ENCODE measurements around the gene PLSCR1.

PLSCR1 gene

DNA sequence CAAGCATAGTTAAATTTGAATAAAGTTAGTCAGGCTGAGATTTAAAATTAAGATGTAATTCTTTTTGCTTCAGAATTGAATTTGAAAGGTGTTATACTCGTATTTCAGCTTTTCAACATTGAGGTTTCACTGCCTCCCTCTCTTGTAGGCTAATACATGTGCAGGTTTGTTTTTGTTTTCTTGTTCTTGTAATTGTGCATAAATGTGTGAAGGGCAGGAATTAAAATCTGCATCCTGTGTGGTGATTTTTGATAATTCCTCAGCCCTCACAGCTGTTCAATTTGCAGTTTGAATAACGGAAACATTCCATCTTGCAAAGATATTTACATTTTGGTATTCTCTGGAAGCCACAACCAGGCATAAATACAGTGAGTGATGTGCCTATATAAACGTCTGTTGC, 24.9 kb upstream of the PLSCR1 start:
- ATAC-seq = no peak
- TF ChIP-seq ISL1 (CRISPR knock-in tag; IDR thresholded peaks at IDR 0.05) = no peak
- TF ChIP-seq, protein P1, sequence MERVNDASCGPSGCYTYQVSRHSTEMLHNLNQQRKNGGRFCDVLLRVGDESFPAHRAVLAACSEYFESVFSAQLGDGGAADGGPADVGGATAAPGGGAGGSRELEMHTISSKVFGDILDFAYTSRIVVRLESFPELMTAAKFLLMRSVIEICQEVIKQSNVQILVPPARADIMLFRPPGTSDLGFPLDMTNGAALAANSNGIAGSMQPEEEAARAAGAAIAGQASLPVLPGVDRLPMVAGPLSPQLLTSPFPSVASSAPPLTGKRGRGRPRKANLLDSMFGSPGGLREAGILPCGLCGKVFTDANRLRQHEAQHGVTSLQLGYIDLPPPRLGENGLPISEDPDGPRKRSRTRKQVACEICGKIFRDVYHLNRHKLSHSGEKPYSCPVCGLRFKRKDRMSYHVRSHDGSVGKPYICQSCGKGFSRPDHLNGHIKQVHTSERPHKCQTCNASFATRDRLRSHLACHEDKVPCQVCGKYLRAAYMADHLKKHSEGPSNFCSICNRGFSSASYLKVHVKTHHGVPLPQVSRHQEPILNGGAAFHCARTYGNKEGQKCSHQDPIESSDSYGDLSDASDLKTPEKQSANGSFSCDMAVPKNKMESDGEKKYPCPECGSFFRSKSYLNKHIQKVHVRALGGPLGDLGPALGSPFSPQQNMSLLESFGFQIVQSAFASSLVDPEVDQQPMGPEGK (CRISPR knock-in tag; IDR thresholded peaks at IDR 0.05; ENCODE audit: borderline replicate concordance) = no peak
- TF ChIP-seq ESRRG (CRISPR knock-in tag; IDR thresholded peaks at IDR 0.05) = no peak
- no peak for TF ChIP-seq ZC3H10 (CRISPR knock-in tag; IDR thresholded peaks at IDR 0.05)
- no peak for TF ChIP-seq ZNF565 (CRISPR knock-in tag; conservative IDR thresholded peaks at IDR 0.05; ENCODE audit: low read depth)
- TF ChIP-seq, protein P2, sequence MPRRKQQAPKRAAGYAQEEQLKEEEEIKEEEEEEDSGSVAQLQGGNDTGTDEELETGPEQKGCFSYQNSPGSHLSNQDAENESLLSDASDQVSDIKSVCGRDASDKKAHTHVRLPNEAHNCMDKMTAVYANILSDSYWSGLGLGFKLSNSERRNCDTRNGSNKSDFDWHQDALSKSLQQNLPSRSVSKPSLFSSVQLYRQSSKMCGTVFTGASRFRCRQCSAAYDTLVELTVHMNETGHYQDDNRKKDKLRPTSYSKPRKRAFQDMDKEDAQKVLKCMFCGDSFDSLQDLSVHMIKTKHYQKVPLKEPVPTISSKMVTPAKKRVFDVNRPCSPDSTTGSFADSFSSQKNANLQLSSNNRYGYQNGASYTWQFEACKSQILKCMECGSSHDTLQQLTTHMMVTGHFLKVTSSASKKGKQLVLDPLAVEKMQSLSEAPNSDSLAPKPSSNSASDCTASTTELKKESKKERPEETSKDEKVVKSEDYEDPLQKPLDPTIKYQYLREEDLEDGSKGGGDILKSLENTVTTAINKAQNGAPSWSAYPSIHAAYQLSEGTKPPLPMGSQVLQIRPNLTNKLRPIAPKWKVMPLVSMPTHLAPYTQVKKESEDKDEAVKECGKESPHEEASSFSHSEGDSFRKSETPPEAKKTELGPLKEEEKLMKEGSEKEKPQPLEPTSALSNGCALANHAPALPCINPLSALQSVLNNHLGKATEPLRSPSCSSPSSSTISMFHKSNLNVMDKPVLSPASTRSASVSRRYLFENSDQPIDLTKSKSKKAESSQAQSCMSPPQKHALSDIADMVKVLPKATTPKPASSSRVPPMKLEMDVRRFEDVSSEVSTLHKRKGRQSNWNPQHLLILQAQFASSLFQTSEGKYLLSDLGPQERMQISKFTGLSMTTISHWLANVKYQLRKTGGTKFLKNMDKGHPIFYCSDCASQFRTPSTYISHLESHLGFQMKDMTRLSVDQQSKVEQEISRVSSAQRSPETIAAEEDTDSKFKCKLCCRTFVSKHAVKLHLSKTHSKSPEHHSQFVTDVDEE (CRISPR knock-in tag; IDR thresholded peaks at IDR 0.05) = no peak
- TF ChIP-seq ZFP3 (CRISPR knock-in tag; IDR thresholded peaks at IDR 0.05) = no peak
- no peak for TF ChIP-seq ZNF8 (CRISPR knock-in tag; IDR thresholded peaks at IDR 0.05)
- TF ChIP-seq GLIS3 (CRISPR knock-in tag; IDR thresholded peaks at IDR 0.05) = no peak
- TF ChIP-seq SNAI2 (CRISPR knock-in tag; IDR thresholded peaks at IDR 0.05) = no peak
- TF ChIP-seq, protein P3, sequence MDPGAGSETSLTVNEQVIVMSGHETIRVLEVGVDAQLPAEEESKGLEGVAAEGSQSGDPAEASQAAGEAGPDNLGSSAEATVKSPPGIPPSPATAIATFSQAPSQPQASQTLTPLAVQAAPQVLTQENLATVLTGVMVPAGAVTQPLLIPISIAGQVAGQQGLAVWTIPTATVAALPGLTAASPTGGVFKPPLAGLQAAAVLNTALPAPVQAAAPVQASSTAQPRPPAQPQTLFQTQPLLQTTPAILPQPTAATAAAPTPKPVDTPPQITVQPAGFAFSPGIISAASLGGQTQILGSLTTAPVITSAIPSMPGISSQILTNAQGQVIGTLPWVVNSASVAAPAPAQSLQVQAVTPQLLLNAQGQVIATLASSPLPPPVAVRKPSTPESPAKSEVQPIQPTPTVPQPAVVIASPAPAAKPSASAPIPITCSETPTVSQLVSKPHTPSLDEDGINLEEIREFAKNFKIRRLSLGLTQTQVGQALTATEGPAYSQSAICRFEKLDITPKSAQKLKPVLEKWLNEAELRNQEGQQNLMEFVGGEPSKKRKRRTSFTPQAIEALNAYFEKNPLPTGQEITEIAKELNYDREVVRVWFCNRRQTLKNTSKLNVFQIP (CRISPR knock-in tag; IDR thresholded peaks at IDR 0.05; ENCODE audit: borderline replicate concordance, low read depth) = no peak
- no peak for TF ChIP-seq CSDC2 (CRISPR knock-in tag; IDR thresholded peaks at IDR 0.05)
- TF ChIP-seq ZNF70 (CRISPR knock-in tag; IDR thresholded peaks at IDR 0.05) = no peak
- TF ChIP-seq OSR1 (CRISPR knock-in tag; IDR thresholded peaks at IDR 0.05) = no peak

DNA sequence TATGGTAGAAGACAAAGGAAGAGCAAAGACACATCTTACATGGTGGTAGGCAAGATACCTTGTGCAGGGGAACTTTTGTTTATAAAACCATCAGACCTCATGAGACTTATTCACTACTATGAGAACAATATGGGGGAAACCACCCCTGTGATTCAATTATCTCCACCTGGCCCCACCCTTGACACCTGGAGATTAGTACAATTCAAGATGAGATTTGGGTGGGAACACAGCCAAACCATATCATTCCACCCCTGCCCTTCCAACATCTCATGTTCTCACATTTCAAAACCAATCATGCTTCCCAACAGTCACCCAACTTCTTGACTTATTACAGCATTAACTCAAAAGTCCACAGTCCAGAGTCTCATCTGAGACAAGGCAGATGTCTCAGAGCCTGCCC, 21.7 kb upstream of the PLSCR1 start:
- TF ChIP-seq CSDC2 (CRISPR knock-in tag; IDR thresholded peaks at IDR 0.05) (no peak), ISL1 (CRISPR knock-in tag; IDR thresholded peaks at IDR 0.05) (no peak), ZNF70 (CRISPR knock-in tag; IDR thresholded peaks at IDR 0.05) (no peak), ESRRG (CRISPR knock-in tag; IDR thresholded peaks at IDR 0.05) (no peak), ZFP3 (CRISPR knock-in tag; IDR thresholded peaks at IDR 0.05) (no peak), RARB (CRISPR knock-in tag; IDR thresholded peaks at IDR 0.05) (no peak)
- TF ChIP-seq, protein P4, sequence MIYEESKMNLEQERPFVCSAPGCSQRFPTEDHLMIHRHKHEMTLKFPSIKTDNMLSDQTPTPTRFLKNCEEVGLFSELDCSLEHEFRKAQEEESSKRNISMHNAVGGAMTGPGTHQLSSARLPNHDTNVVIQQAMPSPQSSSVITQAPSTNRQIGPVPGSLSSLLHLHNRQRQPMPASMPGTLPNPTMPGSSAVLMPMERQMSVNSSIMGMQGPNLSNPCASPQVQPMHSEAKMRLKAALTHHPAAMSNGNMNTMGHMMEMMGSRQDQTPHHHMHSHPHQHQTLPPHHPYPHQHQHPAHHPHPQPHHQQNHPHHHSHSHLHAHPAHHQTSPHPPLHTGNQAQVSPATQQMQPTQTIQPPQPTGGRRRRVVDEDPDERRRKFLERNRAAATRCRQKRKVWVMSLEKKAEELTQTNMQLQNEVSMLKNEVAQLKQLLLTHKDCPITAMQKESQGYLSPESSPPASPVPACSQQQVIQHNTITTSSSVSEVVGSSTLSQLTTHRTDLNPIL (CRISPR knock-in tag; IDR thresholded peaks at IDR 0.05; ENCODE audit: low read depth) = no peak
- TF ChIP-seq, protein P1 (CRISPR knock-in tag; IDR thresholded peaks at IDR 0.05; ENCODE audit: borderline replicate concordance) = no peak
- TF ChIP-seq, protein P2 (CRISPR knock-in tag; IDR thresholded peaks at IDR 0.05) = no peak
- no peak for ATAC-seq

- TF ChIP-seq SNAI2 (CRISPR knock-in tag; IDR thresholded peaks at IDR 0.05) (no peak), ZC3H10 (CRISPR knock-in tag; IDR thresholded peaks at IDR 0.05) (no peak), OSR1 (CRISPR knock-in tag; IDR thresholded peaks at IDR 0.05) (no peak), ZNF565 (CRISPR knock-in tag; conservative IDR thresholded peaks at IDR 0.05; ENCODE audit: low read depth) (no peak)
- TF ChIP-seq, protein P1 (CRISPR knock-in tag; IDR thresholded peaks at IDR 0.05; ENCODE audit: borderline replicate concordance) = no peak
- ATAC-seq = no peak
Measured at GRCh38 chr3:146561879-146562278, 17.5 kb upstream of the PLSCR1 start.
